ACHN (cell line): ENCODE data around the gene VMAC.
A peak's percentile ranks its signal among the peaks of the same experiment; 100 is the strongest.
"Not testable (repeated sequence)": the region's sequence is repeated elsewhere in the genome, so short reads cannot be mapped to it uniquely, and the experiment has no call there.

ENCODE experiments used
- DNase-seq: peaks from one replicate; pipeline ENCODE4 v3.0.0-alpha.2; 2015
- in situ Hi-C: cut with HindIII; loops from 2 replicates; pipeline ENCODE4 v1.10.0; 2017; ENCODE audit warnings: low sequenced_read_pairs, low pct_ligation_motif_present, low pct_unique_long_range_greater_than_20kb

VMAC gene

GRCh38 chr19:5882421-5882968, 22.2 kb upstream of the VMAC start:
- DNase-seq = no peak
- in situ Hi-C loops = no loop called here

- DNase-seq, in situ Hi-C loops: not testable (repeated sequence)
Observed at GRCh38 chr19:5883157-5883873, 21.4 kb upstream of the VMAC start.

- DNase-seq, in situ Hi-C loops: not testable (repeated sequence)
Observed at GRCh38 chr19:5884065-5884811, 20.4 kb upstream of the VMAC start.

- in situ Hi-C loops = no loop called here
- DNase-seq = no peak
Observed at GRCh38 chr19:5889288-5889971, 15.2 kb upstream of the VMAC start.

- DNase-seq = no peak
- in situ Hi-C loops = no loop called here
Observed at GRCh38 chr19:5890099-5890498, 14.6 kb upstream of the VMAC start.

GRCh38 chr19:5891572-5891937, 13.1 kb upstream of the VMAC start:
- in situ Hi-C loops = no loop called here
- DNase-seq = no peak

- in situ Hi-C loops = no loop called here
- peak; percentile 42 for DNase-seq
Observed at GRCh38 chr19:5891938-5892771, 12.5 kb upstream of the VMAC start.

GRCh38 chr19:5892772-5893275, 11.8 kb upstream of the VMAC start:
- DNase-seq = no peak
- in situ Hi-C loops = no loop called here

- DNase-seq = no peak
- in situ Hi-C loops = no loop called here
Observed at GRCh38 chr19:5893296-5893903, 11.3 kb upstream of the VMAC start.

GRCh38 chr19:5893907-5894703, 10.6 kb upstream of the VMAC start:
- no peak for DNase-seq
- in situ Hi-C loops = no loop called here

GRCh38 chr19:5894704-5895349, 9.8 kb upstream of the VMAC start:
- in situ Hi-C loops = no loop called here
- DNase-seq = no peak

GRCh38 chr19:5895409-5895808, 9.3 kb upstream of the VMAC start:
- DNase-seq = no peak
- in situ Hi-C loops = no loop called here

- no peak for DNase-seq
- in situ Hi-C loops = no loop called here
Observed at GRCh38 chr19:5895890-5896289, 8.8 kb upstream of the VMAC start.

- in situ Hi-C loops = no loop called here
- no peak for DNase-seq
Observed at GRCh38 chr19:5896365-5897076, 8.2 kb upstream of the VMAC start.

GRCh38 chr19:5897189-5897969, 7.3 kb upstream of the VMAC start:
- no peak for DNase-seq
- in situ Hi-C loops = no loop called here
